ENCODE data around the gene FCGR3A.
"Not testable (repeated sequence)": the region's sequence is repeated elsewhere in the genome, so short reads cannot be mapped to it uniquely, and the experiment has no call there.

- TF ChIP-seq POLR2A, CTCF, POLR2AphosphoS5, EP300 (IDR thresholded peaks at IDR 0.05): not testable (repeated sequence)
These were observed 39.0 kb upstream of the FCGR3A start for GRCh38 chr1:161588596-161588995.
